ENCODE results near the gene MYO10.

DNA sequence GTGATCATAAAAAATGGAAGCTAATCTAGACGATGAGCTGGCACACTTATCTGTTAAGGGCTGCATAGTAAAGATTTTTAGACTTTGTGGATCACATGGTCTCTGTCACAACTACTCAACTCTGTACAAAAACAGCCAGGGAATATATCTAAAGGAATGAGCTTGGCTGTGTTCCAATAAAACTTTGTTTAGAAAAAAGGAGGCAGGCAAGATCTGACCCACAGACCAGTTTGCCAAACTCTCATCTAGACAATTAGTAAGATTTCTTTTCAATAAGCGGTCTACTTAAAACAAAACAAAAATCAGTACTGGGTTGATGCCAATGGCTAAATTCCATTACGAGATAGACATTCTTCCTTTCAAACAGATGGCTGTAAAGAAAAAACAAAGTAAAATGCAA, 266.3 kb downstream of the MYO10 start:
- TF ChIP-seq, protein P1, sequence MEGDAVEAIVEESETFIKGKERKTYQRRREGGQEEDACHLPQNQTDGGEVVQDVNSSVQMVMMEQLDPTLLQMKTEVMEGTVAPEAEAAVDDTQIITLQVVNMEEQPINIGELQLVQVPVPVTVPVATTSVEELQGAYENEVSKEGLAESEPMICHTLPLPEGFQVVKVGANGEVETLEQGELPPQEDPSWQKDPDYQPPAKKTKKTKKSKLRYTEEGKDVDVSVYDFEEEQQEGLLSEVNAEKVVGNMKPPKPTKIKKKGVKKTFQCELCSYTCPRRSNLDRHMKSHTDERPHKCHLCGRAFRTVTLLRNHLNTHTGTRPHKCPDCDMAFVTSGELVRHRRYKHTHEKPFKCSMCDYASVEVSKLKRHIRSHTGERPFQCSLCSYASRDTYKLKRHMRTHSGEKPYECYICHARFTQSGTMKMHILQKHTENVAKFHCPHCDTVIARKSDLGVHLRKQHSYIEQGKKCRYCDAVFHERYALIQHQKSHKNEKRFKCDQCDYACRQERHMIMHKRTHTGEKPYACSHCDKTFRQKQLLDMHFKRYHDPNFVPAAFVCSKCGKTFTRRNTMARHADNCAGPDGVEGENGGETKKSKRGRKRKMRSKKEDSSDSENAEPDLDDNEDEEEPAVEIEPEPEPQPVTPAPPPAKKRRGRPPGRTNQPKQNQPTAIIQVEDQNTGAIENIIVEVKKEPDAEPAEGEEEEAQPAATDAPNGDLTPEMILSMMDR (IDR thresholded peaks at IDR 0.05): no peak
- TF ChIP-seq CREB1 (CRISPR knock-in tag; IDR thresholded peaks at IDR 0.05) (no peak), SP1 (CRISPR knock-in tag; conservative IDR thresholded peaks at IDR 0.05) (no peak), SMAD3 (CRISPR knock-in tag; IDR thresholded peaks at IDR 0.05; ENCODE audit: borderline replicate concordance) (no peak), JUN (CRISPR knock-in tag; IDR thresholded peaks at IDR 0.05) (no peak), NFYB (CRISPR knock-in tag; conservative IDR thresholded peaks at IDR 0.05; ENCODE audit: low read depth) (no peak), RELA (CRISPR knock-in tag; IDR thresholded peaks at IDR 0.05; ENCODE audit: borderline replicate concordance) (no peak), CREM (CRISPR knock-in tag; IDR thresholded peaks at IDR 0.05) (no peak), KAT7 (CRISPR knock-in tag; IDR thresholded peaks at IDR 0.05; ENCODE audit: borderline replicate concordance) (no peak)
- TF ChIP-seq, protein P2, sequence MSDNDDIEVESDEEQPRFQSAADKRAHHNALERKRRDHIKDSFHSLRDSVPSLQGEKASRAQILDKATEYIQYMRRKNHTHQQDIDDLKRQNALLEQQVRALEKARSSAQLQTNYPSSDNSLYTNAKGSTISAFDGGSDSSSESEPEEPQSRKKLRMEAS (CRISPR knock-in tag; IDR thresholded peaks at IDR 0.05): no peak
- TF ChIP-seq, protein P3, sequence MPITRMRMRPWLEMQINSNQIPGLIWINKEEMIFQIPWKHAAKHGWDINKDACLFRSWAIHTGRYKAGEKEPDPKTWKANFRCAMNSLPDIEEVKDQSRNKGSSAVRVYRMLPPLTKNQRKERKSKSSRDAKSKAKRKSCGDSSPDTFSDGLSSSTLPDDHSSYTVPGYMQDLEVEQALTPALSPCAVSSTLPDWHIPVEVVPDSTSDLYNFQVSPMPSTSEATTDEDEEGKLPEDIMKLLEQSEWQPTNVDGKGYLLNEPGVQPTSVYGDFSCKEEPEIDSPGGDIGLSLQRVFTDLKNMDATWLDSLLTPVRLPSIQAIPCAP (CRISPR knock-in tag; IDR thresholded peaks at IDR 0.05): no peak
- TF ChIP-seq, protein P4, sequence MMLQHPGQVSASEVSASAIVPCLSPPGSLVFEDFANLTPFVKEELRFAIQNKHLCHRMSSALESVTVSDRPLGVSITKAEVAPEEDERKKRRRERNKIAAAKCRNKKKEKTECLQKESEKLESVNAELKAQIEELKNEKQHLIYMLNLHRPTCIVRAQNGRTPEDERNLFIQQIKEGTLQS (CRISPR knock-in tag; conservative IDR thresholded peaks at IDR 0.05): no peak
- TF ChIP-seq, protein P5, sequence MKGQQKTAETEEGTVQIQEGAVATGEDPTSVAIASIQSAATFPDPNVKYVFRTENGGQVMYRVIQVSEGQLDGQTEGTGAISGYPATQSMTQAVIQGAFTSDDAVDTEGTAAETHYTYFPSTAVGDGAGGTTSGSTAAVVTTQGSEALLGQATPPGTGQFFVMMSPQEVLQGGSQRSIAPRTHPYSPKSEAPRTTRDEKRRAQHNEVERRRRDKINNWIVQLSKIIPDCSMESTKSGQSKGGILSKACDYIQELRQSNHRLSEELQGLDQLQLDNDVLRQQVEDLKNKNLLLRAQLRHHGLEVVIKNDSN (CRISPR knock-in tag; IDR thresholded peaks at IDR 0.05): no peak
